GM18517 (cell line): ENCODE results near the gene SPDYE18.
"Not testable (repeated sequence)": the region's sequence is repeated elsewhere in the genome, so short reads cannot be mapped to it uniquely, and the experiment has no call there.

Experiments
- ATAC-seq: cut with Tn5 transposase; IDR thresholded peaks from one replicate; pipeline ENCODE4 v1.9.1; 2021; ENCODE audit warnings: mild to moderate bottlenecking, moderate library complexity; ENCODE audit not compliant: unreplicated experiment

SPDYE18 gene, protein sequence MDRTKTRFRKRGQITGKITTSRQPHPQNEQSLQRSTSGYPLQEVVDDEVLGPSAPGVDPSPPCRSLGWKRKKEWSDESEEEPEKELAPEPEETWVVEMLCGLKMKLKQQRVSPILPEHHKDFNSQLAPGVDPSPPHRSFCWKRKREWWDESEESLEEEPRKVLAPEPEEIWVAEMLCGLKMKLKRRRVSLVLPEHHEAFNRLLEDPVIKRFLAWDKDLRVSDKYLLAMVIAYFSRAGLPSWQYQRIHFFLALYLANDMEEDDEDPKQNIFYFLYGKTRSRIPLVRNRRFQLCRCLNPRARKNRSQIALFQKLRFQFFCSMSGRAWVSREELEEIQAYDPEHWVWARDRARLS

DNA sequence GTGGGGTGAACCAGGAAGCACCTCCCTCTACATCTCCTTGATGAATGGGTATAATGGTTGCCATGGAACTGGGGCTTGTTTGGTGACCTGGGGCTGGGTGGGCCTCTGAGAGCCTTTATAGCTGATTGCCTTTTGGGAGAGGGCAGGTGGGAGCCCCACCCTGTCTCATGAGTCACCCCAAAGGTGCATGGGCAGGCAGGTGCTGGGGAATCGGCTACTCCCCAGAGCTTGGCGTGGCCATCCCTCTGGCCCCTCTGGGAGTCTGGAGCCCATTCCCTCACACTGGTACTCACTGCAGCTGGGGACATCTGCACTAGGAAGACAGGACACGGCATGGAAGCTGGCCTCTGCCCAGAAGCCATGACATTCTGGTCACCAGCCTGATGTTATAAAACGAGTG, at the start of gene SPDYE18:
Gene SPDYE18 (minus strand): TSS at position 2 of the 400 bp plus-strand sequence. CDS start 2,046 bp downstream, outside the sequence.
- ATAC-seq = not testable (repeated sequence)

GRCh38 chr7:77108362-77108761, 46.0 kb upstream of the SPDYE18 start:
- ATAC-seq = not testable (repeated sequence)

DNA sequence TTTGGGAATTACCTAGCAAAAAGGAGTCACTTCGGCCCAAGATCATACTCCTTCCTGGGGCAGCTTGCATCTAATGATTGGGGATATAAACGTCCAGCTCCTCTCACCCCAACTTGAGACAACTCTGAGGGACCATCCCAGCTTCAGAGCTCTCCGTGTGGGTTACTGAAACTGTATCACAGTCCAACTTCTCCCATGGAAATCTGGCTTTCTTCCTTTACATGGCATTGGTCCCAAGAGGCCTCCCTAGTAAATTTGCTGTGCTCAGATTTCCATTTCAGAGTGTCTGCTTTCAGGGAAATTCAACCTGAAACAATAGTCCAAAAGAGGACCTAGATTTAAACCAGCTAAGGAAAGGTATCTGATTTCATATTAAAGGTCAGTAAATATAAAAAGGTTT, 45.3 kb upstream of the SPDYE18 start:
- ATAC-seq = not testable (repeated sequence)

GRCh38 chr7:77105904-77106303, 43.5 kb upstream of the SPDYE18 start:
- ATAC-seq = not testable (repeated sequence)

DNA sequence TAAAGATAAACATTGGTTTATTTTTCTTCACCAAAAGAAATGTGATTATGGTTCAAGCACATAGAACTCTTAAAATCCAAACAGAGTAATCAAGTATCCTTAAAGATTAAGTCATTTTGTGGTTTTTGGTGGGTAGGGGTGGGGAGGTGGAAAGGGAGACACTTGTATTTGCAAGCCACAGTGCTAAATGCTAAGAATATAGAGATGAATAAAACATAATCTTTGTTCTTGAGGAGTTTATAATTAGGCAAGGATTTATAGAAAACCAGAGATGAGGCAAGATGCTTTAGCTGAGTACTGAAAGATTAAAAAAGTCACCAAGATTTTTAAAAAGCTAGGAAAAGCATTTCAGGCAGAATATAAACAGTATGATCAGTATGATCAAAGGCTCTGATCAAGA, 40.3 kb upstream of the SPDYE18 start:
- ATAC-seq = not testable (repeated sequence)

GRCh38 chr7:77101187-77101586, 38.8 kb upstream of the SPDYE18 start:
- not testable (repeated sequence) for ATAC-seq

- not testable (repeated sequence) for ATAC-seq
Measured at GRCh38 chr7:77100501-77100900, 38.1 kb upstream of the SPDYE18 start.

- ATAC-seq = not testable (repeated sequence)
Measured at GRCh38 chr7:77092301-77092700, 29.9 kb upstream of the SPDYE18 start.

DNA sequence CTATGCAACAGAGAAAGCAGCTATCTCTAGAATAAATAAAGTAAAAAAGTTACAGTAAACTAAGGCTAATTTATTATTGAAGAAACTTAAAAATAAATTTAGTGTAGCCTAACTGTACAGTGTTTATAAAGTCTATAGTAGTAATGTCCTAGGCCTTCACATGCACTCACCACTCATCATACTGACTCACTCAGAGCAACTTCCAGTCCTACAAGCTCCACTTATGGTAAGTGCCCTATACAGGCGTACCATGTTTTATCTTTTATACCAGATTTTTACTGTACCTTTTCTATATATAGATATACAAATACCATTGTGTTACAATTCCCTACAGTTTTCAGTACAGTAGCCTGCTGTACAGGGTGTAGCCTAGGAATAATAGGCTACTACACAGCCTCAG, 19.8 kb upstream of the SPDYE18 start:
- not testable (repeated sequence) for ATAC-seq

GRCh38 chr7:77080236-77080635, 17.9 kb upstream of the SPDYE18 start:
- not testable (repeated sequence) for ATAC-seq

- ATAC-seq = not testable (repeated sequence)
Measured at GRCh38 chr7:77079624-77080023, 17.3 kb upstream of the SPDYE18 start.

GRCh38 chr7:77079112-77079511, 16.8 kb upstream of the SPDYE18 start:
- not testable (repeated sequence) for ATAC-seq

DNA sequence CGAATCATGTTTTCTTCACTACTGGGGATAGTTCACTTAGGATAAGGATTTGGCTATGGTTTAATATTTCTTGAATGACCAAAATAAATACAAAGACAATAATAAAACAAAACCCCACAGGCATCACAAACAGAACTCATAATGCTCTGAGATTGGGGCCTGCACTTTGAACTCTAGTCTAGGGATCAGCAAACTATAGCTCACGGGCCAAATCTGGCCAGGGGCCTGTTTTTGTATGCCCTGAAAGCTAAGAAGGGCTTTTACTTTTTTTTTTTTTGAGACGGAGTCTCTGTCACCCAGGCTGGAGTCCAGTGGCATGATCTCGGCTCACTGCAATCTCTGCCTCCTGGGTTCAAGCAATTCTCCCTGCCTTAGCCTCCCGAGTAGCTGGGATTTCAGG, 14.7 kb upstream of the SPDYE18 start:
- not testable (repeated sequence) for ATAC-seq

DNA sequence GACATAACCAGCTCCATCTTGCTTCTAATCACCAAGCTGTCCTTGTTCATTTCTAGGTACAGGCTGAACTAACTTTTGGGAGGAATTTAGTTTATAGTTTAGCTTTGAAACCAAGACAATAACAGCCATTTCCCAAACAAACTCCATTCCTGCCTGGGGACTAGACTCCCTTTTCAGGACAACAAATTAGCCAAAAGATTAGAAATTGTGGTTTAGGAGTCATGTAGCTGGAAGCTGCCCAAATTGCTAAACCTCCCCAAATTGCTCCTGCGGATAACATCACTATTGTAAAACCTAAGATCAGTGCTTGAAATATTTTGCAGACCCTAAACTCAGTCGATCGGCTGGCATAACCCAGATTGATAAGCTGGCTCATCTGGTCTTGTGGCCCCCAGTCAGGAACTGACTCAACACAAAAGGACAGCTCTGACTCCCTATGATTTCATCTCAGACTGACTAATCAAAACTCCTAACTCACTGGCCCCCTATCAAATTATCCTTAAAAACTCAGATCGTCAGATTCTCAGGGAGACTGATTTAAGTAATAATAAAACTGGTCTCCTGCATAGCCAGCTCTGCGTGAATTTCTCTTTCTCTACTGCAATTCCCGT, 12.5 kb upstream of the SPDYE18 start:
- ATAC-seq = not testable (repeated sequence)

DNA sequence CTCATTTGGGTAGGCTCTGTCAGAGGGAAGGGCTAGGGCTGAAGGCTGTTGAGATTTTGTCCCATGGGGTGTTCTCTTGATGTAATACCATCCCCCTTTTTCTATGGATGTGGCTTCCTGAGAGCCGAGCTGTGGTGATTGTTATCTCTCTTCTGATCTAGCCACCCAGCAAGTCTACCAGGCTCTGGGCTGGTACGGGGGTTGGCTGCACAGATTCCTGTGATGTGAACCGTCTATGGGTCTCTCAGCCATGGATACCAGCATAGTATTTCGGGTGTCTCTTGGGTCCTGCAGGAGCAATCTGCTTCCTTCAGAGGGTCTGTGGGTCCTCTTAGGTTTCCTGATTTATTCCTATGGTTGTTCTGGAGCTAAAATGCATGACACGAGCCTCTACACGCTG, 8.8 kb upstream of the SPDYE18 start:
- not testable (repeated sequence) for ATAC-seq

GRCh38 chr7:77065869-77066268, 3.5 kb upstream of the SPDYE18 start:
- not testable (repeated sequence) for ATAC-seq

- not testable (repeated sequence) for ATAC-seq
Measured at GRCh38 chr7:77063732-77064131, 1.4 kb upstream of the SPDYE18 start.

DNA sequence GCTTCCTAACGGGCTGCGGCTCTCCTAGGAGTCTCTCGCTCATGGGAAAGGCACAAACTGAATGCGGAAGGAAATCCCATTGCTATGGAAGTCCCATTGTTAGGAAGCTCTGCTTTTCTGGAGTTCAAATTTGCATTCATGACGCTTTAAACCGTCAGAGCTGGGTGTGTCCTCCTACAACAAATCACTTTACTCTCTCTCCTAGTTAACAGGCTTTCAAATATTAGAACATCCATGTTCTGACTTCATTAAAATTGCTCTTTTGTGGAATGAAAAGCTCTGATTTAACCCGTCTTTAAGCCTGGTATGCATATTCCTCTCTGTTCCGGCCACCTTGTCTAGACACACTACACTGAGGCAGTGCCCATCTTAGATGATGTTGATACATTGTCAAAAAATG, 30.1 kb downstream of the SPDYE18 start, which contains the start of gene SPDYE17:
Gene SPDYE17 (minus strand): TSS at position 101 of the 400 bp plus-strand sequence. CDS start 1,791 bp downstream, outside the sequence.
- ATAC-seq = not testable (repeated sequence)

DNA sequence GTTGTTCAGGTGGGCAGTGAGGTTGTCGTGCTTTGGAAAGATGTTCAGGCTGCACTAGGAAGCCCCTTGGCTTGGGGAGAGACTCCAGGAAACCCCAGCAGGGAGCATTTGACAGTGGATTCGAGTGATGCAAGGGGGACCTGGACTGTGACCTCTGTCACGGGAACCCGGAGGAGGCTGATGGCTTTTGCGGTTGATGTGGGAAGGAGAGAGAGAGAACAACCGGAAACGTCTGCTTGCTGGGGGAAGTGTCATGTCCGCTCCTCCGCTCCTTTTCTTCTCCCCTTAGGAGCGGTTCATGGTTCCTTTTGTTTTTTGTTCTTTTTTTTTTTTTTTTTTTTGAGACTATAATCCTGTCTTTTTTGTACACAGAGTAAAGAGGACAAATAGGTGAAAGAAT, 36.0 kb downstream of the SPDYE18 start:
- ATAC-seq = not testable (repeated sequence)

DNA sequence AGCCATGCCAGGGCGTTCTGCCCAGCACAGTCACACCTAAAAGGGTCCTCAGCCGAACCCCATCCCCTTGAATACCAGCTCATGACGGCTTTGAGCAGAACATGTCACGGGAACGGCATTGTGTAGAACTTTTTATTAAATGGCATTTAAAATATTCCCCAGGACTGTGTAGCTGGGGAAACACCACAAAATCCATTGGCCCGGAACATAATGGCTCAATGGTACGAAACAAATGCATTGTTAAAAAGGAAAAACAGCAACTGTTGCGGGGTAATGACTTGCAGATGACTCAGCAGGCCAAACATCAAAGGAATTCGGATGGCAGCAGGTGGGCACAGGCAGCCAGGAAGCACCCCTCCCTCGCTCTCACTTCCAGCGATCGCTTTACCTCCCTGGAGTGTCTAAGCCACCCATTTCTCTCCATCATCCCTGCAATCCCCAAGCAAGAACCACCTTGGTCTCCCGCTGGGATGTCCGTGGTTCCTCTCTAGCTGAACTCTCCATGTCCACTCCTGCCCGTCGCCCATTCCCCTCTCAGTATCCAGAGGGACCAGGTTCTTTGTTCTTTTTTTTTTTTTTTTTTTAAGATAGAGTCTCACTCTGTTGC, 52.2 kb downstream of the SPDYE18 start:
- ATAC-seq = not testable (repeated sequence)

DNA sequence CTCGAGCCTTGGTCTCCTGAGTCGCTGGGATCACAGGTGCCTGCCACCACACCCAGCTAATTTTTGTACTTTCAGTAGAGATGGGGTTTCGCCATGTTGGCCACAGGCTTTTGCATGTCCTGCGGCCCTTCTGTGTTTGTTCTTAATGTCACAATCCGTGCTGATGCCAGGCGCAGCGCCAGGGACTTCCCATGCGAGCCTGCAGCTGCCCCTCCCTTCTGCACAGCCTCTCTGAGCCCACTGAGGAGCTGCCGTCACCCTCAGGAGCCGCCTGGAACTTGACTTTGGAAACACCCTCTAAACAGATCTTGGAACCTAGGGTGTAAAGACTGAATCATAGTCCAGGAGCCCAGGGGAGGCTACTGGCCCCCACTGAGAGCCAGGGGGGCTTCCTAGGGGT, 54.4 kb downstream of the SPDYE18 start:
- not testable (repeated sequence) for ATAC-seq
